ENCODE measurements around the gene CDCA3.

DNA sequence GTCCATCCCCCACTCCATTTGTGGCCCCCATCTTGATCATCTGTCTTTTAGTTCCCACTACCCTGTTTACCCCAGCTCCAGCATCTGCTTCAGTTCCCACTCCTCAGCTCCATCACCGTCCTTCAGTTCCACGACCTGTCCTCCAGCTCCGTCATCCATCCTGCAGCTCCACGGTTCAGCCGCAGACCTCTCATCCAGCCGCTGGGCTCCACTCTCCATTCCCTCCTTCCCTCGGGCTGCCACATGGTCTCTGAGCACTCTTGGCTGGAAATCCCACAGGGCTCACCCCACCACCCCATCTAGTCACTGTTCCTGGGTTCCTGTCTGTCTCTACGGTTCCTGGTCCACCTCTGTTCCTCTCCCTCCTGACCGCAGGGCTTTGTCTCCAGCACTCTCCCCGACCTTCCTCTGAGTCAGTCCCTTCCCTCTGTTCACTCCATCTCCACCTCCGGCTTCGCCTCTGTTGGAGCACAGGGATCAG is 26.1 kb downstream of the CDCA3 start:
- TF ChIP-seq EZH2phosphoT487 (IDR thresholded peaks at IDR 0.05; ENCODE audit: low read length): no peak; the same call in 1 of the 2 replicates
- TF ChIP-seq EZH2 (optimal IDR thresholded peaks at IDR 0.05; ENCODE audit: low read depth, low read length): no peak
- no peak for TF ChIP-seq CTCF (IDR thresholded peaks at IDR 0.05; ENCODE audit: low read length)

All from MM.1S (cell line).